Common myeloid progenitor, CD34-positive (primary cell): ENCODE measurements around the gene OPCML.

Experiments
- CTCF ChIA-PET: fragments of 350-600 bp; sonication (Branson Sonifier 250); formaldehyde crosslinking; loops from one replicate; lab custom pipeline; 2021; ENCODE audit warnings: antibody characterized with exemption; lab: Charles Lee
- POLR2A ChIA-PET: fragments of 350-600 bp; sonication (Branson Sonifier 250); formaldehyde crosslinking; loops from one replicate; lab custom pipeline; 2021; ENCODE audit warnings: antibody characterized with exemption; lab: Charles Lee
- DNase-seq, 3 donors: peaks; one replicate each; pipeline versions ENCODE4 v3.0.0 to v3.0.0-alpha.2; 2013
- H3K27ac ChIP-seq, 2 experiments: 1 replicate in 1 of 2; 2 replicates in 1 of 2; pipeline ENCODE4 v1.7.0; 2013; ENCODE audit warnings: inconsistent platforms in 2 of 2, low read length in 2 of 2, mild to moderate bottlenecking in 2 of 2, low read depth in 1 of 2, moderate library complexity in 1 of 2; ENCODE audit not compliant: severe bottlenecking in 2 of 2, insufficient read depth in 1 of 2, poor library complexity in 1 of 2
- H3K27me3 ChIP-seq, 5 experiments: replicated peaks in 2 of 5; 1 replicate in 3 of 5; 2 replicates in 2 of 5; pipeline versions ENCODE4 v1.6.1 to v1.7.0; 2013; ENCODE audit warnings: low read length in 4 of 5, mild to moderate bottlenecking in 2 of 5, moderate library complexity in 2 of 5, inconsistent platforms in 1 of 5; ENCODE audit not compliant: insufficient read depth in 5 of 5, control insufficient read depth in 4 of 5
- H3K36me3 ChIP-seq, 4 experiments: 1 replicate in 2 of 4; 2 replicates in 2 of 4; pipeline versions ENCODE4 v1.6.1 to v1.7.0; 2013; ENCODE audit warnings: low read length in 3 of 4, control low read depth in 1 of 4, mild to moderate bottlenecking in 1 of 4; ENCODE audit not compliant: control insufficient read depth in 4 of 4, insufficient read depth in 4 of 4
- H3K4me1 ChIP-seq, 4 experiments: 1 replicate in 3 of 4; 2 replicates in 1 of 4; pipeline versions ENCODE4 v1.6.1 to v1.7.1; 2013; ENCODE audit warnings: low read length in 3 of 4, mild to moderate bottlenecking in 3 of 4, control low read depth in 1 of 4, inconsistent platforms in 1 of 4, moderate library complexity in 1 of 4; ENCODE audit not compliant: control insufficient read depth in 4 of 4, insufficient read depth in 4 of 4; ENCODE audit errors: control extremely low read depth in 1 of 4
- H3K4me3 ChIP-seq, 7 experiments: 1 replicate in 4 of 7; 2 replicates in 3 of 7; pipeline versions ENCODE4 v1.5.1 to v1.7.0; 2013; ENCODE audit warnings: mild to moderate bottlenecking in 7 of 7, low read length in 6 of 7, moderate library complexity in 6 of 7, inconsistent platforms in 2 of 7, low read depth in 2 of 7, control low read depth in 1 of 7; ENCODE audit not compliant: insufficient read depth in 4 of 7, control insufficient read depth in 1 of 7; ENCODE audit errors: extremely low read depth in 1 of 7
- H3K9me3 ChIP-seq, 5 experiments: 1 replicate in 4 of 5; 2 replicates in 1 of 5; pipeline versions ENCODE4 v1.6.1 to v1.7.1; 2013; ENCODE audit warnings: low read length in 4 of 5, mild to moderate bottlenecking in 2 of 5, inconsistent platforms in 1 of 5, low read depth in 1 of 5, moderate library complexity in 1 of 5; ENCODE audit not compliant: control insufficient read depth in 4 of 5, insufficient read depth in 2 of 5; ENCODE audit errors: control extremely low read depth in 1 of 5
- WGBS: methylation state at CpG from one replicate; pipeline ENCODE4 v1.1.5; 2013; ENCODE audit not compliant: insufficient coverage; 5-methylcytosine and 5-hydroxymethylcytosine counted together

The OPCML gene

GRCh38 chr11:133306019-133306418 lies 226.3 kb downstream of the OPCML start:
- WGBS = no CpG with 5 or more reads among the region's 2 CpGs

GRCh38 chr11:133305208-133305956 lies 226.9 kb downstream of the OPCML start:
- Histone ChIP-seq H3K36me3 (no peaks in the 10 kb centered on the region), H3K4me3 (no peak overlapping the region), H3K9me3 (peaks cover 0 to 2% (median 0%) of the 10 kb centered on the region in 5 experiments), H3K27me3 (no peaks in the 10 kb centered on the region), H3K27ac (no peak overlapping the region), H3K4me1 (no peaks in the 10 kb centered on the region)
- ChIA-PET CTCF (no interaction called here), POLR2A (no interaction called here)
- 100% methylated on average over 2 of the region's 5 CpGs for WGBS
- DNase-seq = no peak

More at GRCh38 chr11:133306019-133306418, 226.3 kb downstream of the OPCML start:
- Histone ChIP-seq H3K4me3 (no peak overlapping the region), H3K27ac (no peak overlapping the region), H3K27me3 (no peaks in the 10 kb centered on the region), H3K36me3 (no peaks in the 10 kb centered on the region), H3K4me1 (no peaks in the 10 kb centered on the region), H3K9me3 (peaks cover 0 to 2% (median 0%) of the 10 kb centered on the region in 5 experiments)
- DNase-seq = no peak
- POLR2A ChIA-PET = no interaction called here
- CTCF ChIA-PET = no interaction called here

- no CpG with 5 or more reads among the region's 5 CpGs for WGBS
- ChIA-PET POLR2A (no interaction called here), CTCF (no interaction called here)
- Histone ChIP-seq H3K9me3 (peaks cover 0 to 2% (median 0%) of the 10 kb centered on the region in 5 experiments), H3K4me3 (no peak overlapping the region), H3K36me3 (no peaks in the 10 kb centered on the region), H3K27ac (no peak overlapping the region), H3K27me3 (no peaks in the 10 kb centered on the region), H3K4me1 (no peaks in the 10 kb centered on the region)
- DNase-seq = no peak
Observed at GRCh38 chr11:133303262-133303661, 229.0 kb downstream of the OPCML start.

- WGBS = 28% methylated on average over 3 of the region's 3 CpGs
- Histone ChIP-seq H3K27ac (no peak overlapping the region), H3K36me3 (no peaks in the 10 kb centered on the region), H3K9me3 (peaks cover 0 to 2% (median 0%) of the 10 kb centered on the region in 5 experiments), H3K27me3 (no peaks in the 10 kb centered on the region), H3K4me3 (no peak overlapping the region), H3K4me1 (no peaks in the 10 kb centered on the region)
- DNase-seq = no peak
- POLR2A ChIA-PET = no interaction called here
- CTCF ChIA-PET = no interaction called here
Observed at GRCh38 chr11:133302056-133302455, 230.2 kb downstream of the OPCML start.

GRCh38 chr11:133300666-133301065 lies 231.6 kb downstream of the OPCML start:
- Histone ChIP-seq H3K4me1 (no peaks in the 10 kb centered on the region), H3K9me3 (peaks cover 0 to 2% (median 0%) of the 10 kb centered on the region in 5 experiments), H3K27ac (no peak overlapping the region), H3K36me3 (no peaks in the 10 kb centered on the region), H3K4me3 (no peak overlapping the region), H3K27me3 (no peaks in the 10 kb centered on the region)
- ChIA-PET CTCF (no interaction called here), POLR2A (no interaction called here)
- DNase-seq = no peak
- WGBS = 96% methylated on average over 3 of the region's 3 CpGs

GRCh38 chr11:133291780-133292179 lies 240.5 kb downstream of the OPCML start:
- Histone ChIP-seq H3K4me3 (no peak overlapping the region), H3K4me1 (no peaks in the 10 kb centered on the region), H3K27me3 (no peaks in the 10 kb centered on the region), H3K36me3 (no peaks in the 10 kb centered on the region), H3K9me3 (no peaks in the 10 kb centered on the region), H3K27ac (no peak overlapping the region)
- ChIA-PET CTCF (interaction anchor here (0.8 kb wide), 1 partner anchor 22 kb away, joined by 3 read pairs; no protein-coding TSS in a partner anchor), POLR2A (no interaction called here)
- no peak for DNase-seq
- WGBS = 85% methylated on average over 3 of the region's 7 CpGs

- no peak overlapping the region for H3K4me3 ChIP-seq
- ChIA-PET CTCF (no interaction called here), POLR2A (no interaction called here)
- H3K27ac ChIP-seq = no peak overlapping the region
- H3K36me3 ChIP-seq = no peaks in the 10 kb centered on the region
- H3K9me3 ChIP-seq = no peaks in the 10 kb centered on the region
- WGBS = 90% methylated on average over 5 of the region's 6 CpGs
- H3K27me3 ChIP-seq = no peaks in the 10 kb centered on the region
- no peaks in the 10 kb centered on the region for H3K4me1 ChIP-seq
- DNase-seq = no peak
Observed at GRCh38 chr11:133285359-133285758, 246.9 kb downstream of the OPCML start.
